Astrocyte (in vitro differentiated cells and primary cell): Measurements from ENCODE around the gene GAS2.

ENCODE experiments used
- CTCF ChIP-seq: IDR thresholded peaks from 2 replicates; pipeline ENCODE4 v1.5.1; 2011; ENCODE audit warnings: low read depth, mild to moderate bottlenecking, inconsistent platforms, low read length, moderate library complexity; ENCODE audit not compliant: insufficient read depth
- EZH2 ChIP-seq: IDR thresholded peaks from 2 replicates; pipeline ENCODE4 v1.6.1; 2012; ENCODE audit warnings: mild to moderate bottlenecking, low read length, inconsistent platforms; ENCODE audit not compliant: insufficient read depth

- TF ChIP-seq CTCF (no peak), EZH2 (no peak)
These were observed 18.7 kb downstream of the GAS2 start for GRCh38 chr11:22685111-22685510.
